Activated CD8-positive, alpha-beta T cell treated with anti-CD3 and anti-CD28 coated beads, Interleukin-2, amount 10 ng/mL, durations not matched to agents 7 days and 5 days (primary cell): Measurements from ENCODE around the gene SULF2. TPM values are rescaled to one million over a fixed set of nuclear protein-coding genes. Genes with fewer than 3 reads are reported as not detected.
A peak's percentile ranks its signal among the peaks of the same experiment; 100 is the strongest.

Source experiments
- ATAC-seq: fragments of 150-1000 bp; cut with Tn5 transposase; one replicate; pipeline ENCODE4 v1.10.0; 2021; ENCODE audit warnings: moderate library complexity
- CTCF ChIA-PET: fragments of 350-600 bp; sonication (Branson Sonifier 250); formaldehyde crosslinking; loops from one replicate; lab custom pipeline; 2021; ENCODE audit warnings: antibody characterized with exemption; lab: Charles Lee
- POLR2A ChIA-PET: fragments of 350-600 bp; sonication (Branson Sonifier 250); formaldehyde crosslinking; loops from one replicate; lab custom pipeline; 2021; ENCODE audit warnings: antibody characterized with exemption; lab: Charles Lee
- DNase-seq: peaks from one replicate; pipeline ENCODE4 v3.0.0-alpha.2; 2020
- H3K27ac Mint-ChIP-seq: one replicate; pipeline ENCODE4 v1.8.0; 2021; ENCODE audit warnings: mild to moderate bottlenecking, mixed read lengths
- H3K27me3 Mint-ChIP-seq: one replicate; pipeline ENCODE4 v1.8.0; 2021; ENCODE audit warnings: low read depth, mixed read lengths
- H3K36me3 Mint-ChIP-seq: one replicate; pipeline ENCODE4 v1.8.0; 2021; ENCODE audit warnings: low read depth, mixed read lengths
- H3K4me1 Mint-ChIP-seq: one replicate; pipeline ENCODE4 v1.8.0; 2021; ENCODE audit warnings: low read depth, mixed read lengths
- H3K4me3 Mint-ChIP-seq: one replicate; pipeline ENCODE4 v1.8.0; 2021; ENCODE audit warnings: mild to moderate bottlenecking, mixed read lengths
- H3K9me3 Mint-ChIP-seq: one replicate; pipeline ENCODE4 v1.8.0; 2022; ENCODE audit warnings: mixed read lengths; ENCODE audit not compliant: insufficient read depth
- total RNA-seq, 2 experiments: library from RNA; stranded (reverse); gene quantifications; one replicate each; pipeline ENCODE4 v1.2.3, GENCODE V29; 2021

The SULF2 gene
- total RNA-seq, 2 experiments from 2014 or later, result 0.58 to 0.70 TPM

- DNase-seq (no peak), ATAC-seq (no peak)
- Mint-ChIP-seq H3K27me3 (no peaks in the 10 kb centered on the region), H3K9me3 (no peaks in the 10 kb centered on the region), H3K27ac (no peak overlapping the region), H3K4me1 (peaks cover 8% of the 10 kb centered on the region), H3K36me3 (peaks cover 5% of the 10 kb centered on the region), H3K4me3 (no peak overlapping the region)
- ChIA-PET POLR2A (no interaction called here), CTCF (interaction anchor here (1.0 to 2.0 kb wide), 2 partner anchors 56 to 955 kb away, joined by 3 to 11 read pairs; no protein-coding TSS in a partner anchor)
Measured at GRCh38 chr20:47665221-47665991, 119.9 kb downstream of the SULF2 start.

DNA sequence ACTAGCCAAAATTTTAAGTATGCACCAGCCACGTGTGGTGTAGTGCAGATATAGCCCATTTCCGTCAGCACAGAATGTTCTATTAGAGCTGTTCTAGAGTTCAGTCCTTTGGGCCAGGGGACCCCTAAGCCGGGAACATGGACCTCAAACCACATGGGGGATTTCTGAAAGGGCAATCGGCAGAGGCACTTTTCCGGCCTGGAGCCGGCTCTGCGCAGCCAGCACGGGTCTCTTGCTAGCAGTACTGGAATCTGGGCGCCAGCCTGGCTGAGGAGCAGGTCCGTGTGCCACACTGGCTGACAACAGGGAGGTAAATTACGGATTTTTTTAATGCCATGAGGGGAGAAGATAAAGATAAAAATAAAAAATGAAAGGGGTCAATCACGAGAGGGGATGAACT lies 120.5 kb downstream of the SULF2 start:
- Mint-ChIP-seq H3K9me3 (no peaks in the 10 kb centered on the region), H3K36me3 (peaks cover 5% of the 10 kb centered on the region), H3K27me3 (no peaks in the 10 kb centered on the region), H3K4me3 (no peak overlapping the region), H3K4me1 (peaks cover 8% of the 10 kb centered on the region), H3K27ac (no peak overlapping the region)
- POLR2A ChIA-PET, result interaction anchor here (0.6 kb wide), 1 partner anchor 11 kb away, joined by 3 read pairs; no protein-coding TSS in a partner anchor
- ATAC-seq (no peak), DNase-seq (no peak)
- CTCF ChIA-PET, result interaction anchor here (0.9 to 2.0 kb wide), 12 partner anchors 11 to 956 kb away, joined by 3 to 11 read pairs (median 4); no protein-coding TSS in a partner anchor

DNA sequence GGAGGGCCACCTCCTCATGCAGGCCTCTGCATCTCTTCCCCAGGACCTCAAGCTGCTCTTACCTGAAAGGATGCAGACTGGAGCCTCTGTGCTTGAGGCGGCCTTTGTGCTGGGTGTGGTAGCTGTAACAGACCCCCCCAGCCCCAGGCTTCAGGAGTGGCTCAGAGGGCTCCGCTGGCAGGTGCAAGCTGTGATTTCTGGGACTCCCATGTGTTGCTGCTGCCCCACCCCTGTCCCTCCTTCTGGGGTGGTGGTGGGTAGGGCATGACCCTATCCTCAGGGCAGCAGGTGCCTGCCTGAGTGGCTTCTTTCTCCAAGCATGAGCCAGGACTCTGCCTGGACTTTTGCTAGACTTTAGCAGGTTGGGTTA lies 121.2 kb downstream of the SULF2 start:
- DNase-seq (no peak), ATAC-seq (peak; percentile 28)
- no peak overlapping the region for H3K4me3 Mint-ChIP-seq
- H3K4me1 Mint-ChIP-seq, result peaks cover 8% of the 10 kb centered on the region
- H3K27ac Mint-ChIP-seq, result no peak overlapping the region
- H3K36me3 Mint-ChIP-seq, result peaks cover 5% of the 10 kb centered on the region
- CTCF ChIA-PET, result interaction anchor here (0.8 to 2.0 kb wide), 19 partner anchors 10 to 956 kb away, joined by 3 to 11 read pairs (median 4); no protein-coding TSS in a partner anchor
- POLR2A ChIA-PET, result interaction anchor here (0.6 kb wide), 2 partner anchors 10 to 198 kb away, joined by 3 read pairs; no protein-coding TSS in a partner anchor
- no peaks in the 10 kb centered on the region for H3K9me3 Mint-ChIP-seq
- no peaks in the 10 kb centered on the region for H3K27me3 Mint-ChIP-seq

DNA sequence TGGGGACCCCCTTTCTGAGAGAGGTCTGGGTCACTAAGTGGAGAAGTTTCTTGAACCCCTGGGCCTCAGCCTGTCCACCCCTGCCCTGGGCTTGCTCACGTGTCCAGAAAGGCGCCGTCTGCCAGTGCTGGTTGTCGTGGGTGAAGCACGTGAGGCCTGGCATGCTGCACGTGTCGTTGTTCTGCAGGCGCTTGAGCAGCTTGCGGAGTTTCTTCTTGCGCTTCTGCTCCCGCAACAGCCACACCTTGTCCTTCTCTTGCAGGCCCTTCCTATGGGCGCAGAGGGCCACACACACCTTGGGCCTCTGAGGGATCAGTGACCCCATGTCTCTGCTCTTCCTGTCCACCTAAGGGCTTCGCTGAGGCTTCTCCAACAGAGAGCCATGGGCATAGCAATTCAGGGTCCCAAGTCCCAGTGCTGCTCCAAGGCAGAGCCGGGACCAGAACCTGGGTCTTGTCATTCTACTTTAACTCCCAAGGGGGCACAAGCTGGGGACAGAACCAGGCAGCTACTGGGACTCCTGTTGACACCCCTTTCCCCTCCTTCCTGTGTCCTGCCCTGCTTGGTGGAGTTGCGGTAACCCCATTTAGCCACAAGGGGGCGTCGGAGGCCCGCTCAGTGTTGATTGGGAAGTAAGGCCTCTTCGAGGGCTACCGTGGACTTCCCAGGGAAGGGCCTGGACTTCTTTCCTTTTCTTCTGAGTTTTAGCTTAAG lies 121.8 kb downstream of the SULF2 start:
- no peaks in the 10 kb centered on the region for H3K27me3 Mint-ChIP-seq
- H3K4me1 Mint-ChIP-seq, result peaks cover 8% of the 10 kb centered on the region
- H3K4me3 Mint-ChIP-seq, result no peak overlapping the region
- POLR2A ChIA-PET, result interaction anchor here (0.6 kb wide), 1 partner anchor 198 kb away, joined by 3 read pairs; no protein-coding TSS in a partner anchor
- ATAC-seq (peak; percentile 85), DNase-seq (peak; percentile 85)
- H3K9me3 Mint-ChIP-seq, result no peaks in the 10 kb centered on the region
- H3K36me3 Mint-ChIP-seq, result peaks cover 5% of the 10 kb centered on the region
- H3K27ac Mint-ChIP-seq, result no peak overlapping the region
- CTCF ChIA-PET, result interaction anchor here (0.8 to 2.0 kb wide), 18 partner anchors 10 to 957 kb away, joined by 3 to 11 read pairs (median 4); no protein-coding TSS in a partner anchor

GRCh38 chr20:47662483-47663353 lies 122.6 kb downstream of the SULF2 start:
- peaks cover 12% of the 10 kb centered on the region for H3K36me3 Mint-ChIP-seq
- no peak for ATAC-seq
- CTCF ChIA-PET, result interaction anchor here (0.9 to 2.1 kb wide), 9 partner anchors 9 to 958 kb away, joined by 3 to 8 read pairs (median 5); no protein-coding TSS in a partner anchor
- DNase-seq, result no peak
- POLR2A ChIA-PET, result no interaction called here
- H3K4me1 Mint-ChIP-seq, result peaks cover 8% of the 10 kb centered on the region
- no peaks in the 10 kb centered on the region for H3K27me3 Mint-ChIP-seq
- H3K27ac Mint-ChIP-seq, result peak overlapping the region; percentile 18
- no peaks in the 10 kb centered on the region for H3K9me3 Mint-ChIP-seq
- H3K4me3 Mint-ChIP-seq, result no peak overlapping the region

DNA sequence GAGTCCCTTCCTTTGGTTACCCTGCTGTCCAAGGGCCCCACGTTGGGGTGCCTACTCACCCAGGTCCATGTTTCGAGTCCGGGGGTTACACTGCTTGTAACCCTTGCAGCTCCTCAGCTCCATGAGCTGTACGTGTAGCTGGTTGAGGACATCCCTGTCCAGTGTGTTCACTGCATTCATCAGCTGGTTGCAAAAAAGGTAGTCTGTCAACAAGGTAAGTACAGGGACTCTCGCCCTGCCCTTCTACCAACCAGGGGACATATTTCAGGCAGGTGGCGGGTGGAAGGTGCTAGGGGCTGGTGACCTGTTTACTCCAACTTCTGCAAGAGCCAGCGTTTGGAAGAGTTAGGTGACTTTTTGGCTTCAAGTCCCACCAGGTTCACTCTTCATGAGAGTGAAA lies 123.6 kb downstream of the SULF2 start:
- POLR2A ChIA-PET, result no interaction called here
- no peaks in the 10 kb centered on the region for H3K9me3 Mint-ChIP-seq

DNA sequence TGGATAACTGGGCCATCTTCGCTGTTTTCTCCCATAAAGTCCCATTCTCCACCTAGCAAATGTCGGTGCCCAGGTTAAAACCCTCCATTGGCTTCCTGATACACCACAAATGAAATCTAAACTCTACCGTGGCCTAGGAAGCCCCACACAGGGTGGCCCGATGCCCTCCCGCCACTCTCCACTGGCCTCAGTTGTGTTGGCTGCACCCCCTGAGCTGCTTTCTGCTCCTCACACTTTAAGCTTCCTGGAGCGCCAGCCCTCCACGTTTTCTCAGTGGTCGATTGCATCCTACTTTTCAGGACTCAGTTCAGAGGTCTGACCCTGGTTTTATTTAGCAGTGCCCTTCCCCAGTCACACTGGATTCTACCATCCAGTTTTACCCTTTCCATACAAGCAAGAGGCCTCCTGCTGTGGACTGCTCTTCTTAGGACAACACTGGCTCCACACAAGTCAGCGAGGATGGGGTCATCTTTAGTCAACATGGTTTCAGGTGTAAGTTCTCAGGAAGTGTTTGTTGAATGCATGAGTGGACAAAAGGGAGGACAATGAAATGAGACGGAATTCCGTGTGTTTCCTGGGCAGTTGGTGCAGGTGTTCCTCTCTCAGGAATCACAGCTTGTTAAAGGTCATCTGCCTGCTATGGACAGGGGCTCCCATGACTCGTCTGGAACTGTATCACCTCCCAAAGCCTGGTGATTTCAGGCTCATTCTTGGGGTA lies 124.1 kb downstream of the SULF2 start:
- H3K36me3 Mint-ChIP-seq, result peaks cover 16% of the 10 kb centered on the region

More for the DNA sequence above, 123.6 kb downstream of the SULF2 start:
- peak overlapping the region; percentile 26 for H3K27ac Mint-ChIP-seq
- H3K4me1 Mint-ChIP-seq, result peaks cover 8% of the 10 kb centered on the region
- H3K36me3 Mint-ChIP-seq, result peaks cover 13% of the 10 kb centered on the region
- ATAC-seq (no peak), DNase-seq (no peak)
- CTCF ChIA-PET, result interaction anchor here (1.0 to 2.1 kb wide), 5 partner anchors 16 to 959 kb away, joined by 3 to 8 read pairs (median 4); no protein-coding TSS in a partner anchor
- H3K4me3 Mint-ChIP-seq, result no peak overlapping the region
- no peaks in the 10 kb centered on the region for H3K27me3 Mint-ChIP-seq

GRCh38 chr20:47660602-47660905 lies 124.7 kb downstream of the SULF2 start:
- H3K9me3 Mint-ChIP-seq, result no peaks in the 10 kb centered on the region
- ATAC-seq, result no peak
- H3K36me3 Mint-ChIP-seq, result peaks cover 17% of the 10 kb centered on the region
- no peak overlapping the region for H3K4me3 Mint-ChIP-seq
- H3K27ac Mint-ChIP-seq, result no peak overlapping the region
- POLR2A ChIA-PET, result no interaction called here
- CTCF ChIA-PET, result interaction anchor here (1.0 to 2.1 kb wide), 4 partner anchors 17 to 960 kb away, joined by 3 to 7 read pairs (median 3); no protein-coding TSS in a partner anchor
- H3K27me3 Mint-ChIP-seq, result no peaks in the 10 kb centered on the region
- no peak for DNase-seq
- H3K4me1 Mint-ChIP-seq, result peaks cover 8% of the 10 kb centered on the region

More for the DNA sequence above, 124.1 kb downstream of the SULF2 start:
- no peak for ATAC-seq
- no peak for DNase-seq
- Mint-ChIP-seq H3K27ac (no peak overlapping the region), H3K4me1 (peaks cover 8% of the 10 kb centered on the region), H3K27me3 (no peaks in the 10 kb centered on the region), H3K9me3 (no peaks in the 10 kb centered on the region), H3K4me3 (no peak overlapping the region)
- ChIA-PET CTCF (interaction anchor here (1.0 to 2.1 kb wide), 6 partner anchors 16 to 959 kb away, joined by 3 to 8 read pairs (median 4); no protein-coding TSS in a partner anchor), POLR2A (no interaction called here)

DNA sequence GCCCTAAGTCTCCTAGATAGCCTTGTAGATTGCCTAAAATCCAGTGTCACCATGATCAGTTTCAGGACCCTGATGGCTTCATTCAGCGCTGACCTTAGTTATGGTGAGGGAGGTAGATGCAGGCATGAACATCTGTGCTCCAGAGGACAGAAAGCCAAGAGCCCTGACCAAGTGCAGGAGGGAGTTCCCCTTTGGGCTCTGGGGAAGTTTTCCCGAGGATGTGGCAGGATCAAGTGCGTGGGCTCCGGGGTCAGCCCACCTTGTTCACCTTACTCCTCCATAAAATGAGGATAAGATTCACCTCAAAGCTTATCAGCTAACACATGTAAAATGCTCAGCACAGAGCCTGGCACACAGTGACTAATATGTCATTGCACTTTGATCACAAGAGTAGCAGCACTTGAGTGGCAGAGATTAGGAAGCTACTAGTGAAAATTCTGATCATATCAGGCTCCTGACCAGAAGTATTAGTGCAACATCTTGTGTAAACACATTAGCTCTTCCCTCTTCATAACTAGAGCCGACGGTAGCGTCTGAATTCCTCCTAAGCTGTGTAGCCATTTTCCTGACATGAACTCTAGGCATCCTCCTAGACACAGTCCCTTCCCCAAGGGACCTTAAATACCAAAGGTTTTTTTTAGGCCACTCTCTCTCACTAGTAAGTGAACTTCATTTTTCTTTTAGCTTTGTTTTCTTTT lies 125.2 kb downstream of the SULF2 start:
- no peak for ATAC-seq
- Mint-ChIP-seq H3K4me3 (no peak overlapping the region), H3K36me3 (peaks cover 22% of the 10 kb centered on the region), H3K4me1 (peaks cover 8% of the 10 kb centered on the region), H3K27ac (peak overlapping the region; percentile 35), H3K27me3 (no peaks in the 10 kb centered on the region), H3K9me3 (no peaks in the 10 kb centered on the region)
- CTCF ChIA-PET, result interaction anchor here (1.0 to 1.9 kb wide), 4 partner anchors 17 to 960 kb away, joined by 3 to 4 read pairs (median 3); no protein-coding TSS in a partner anchor
- no peak for DNase-seq
- POLR2A ChIA-PET, result no interaction called here

DNA sequence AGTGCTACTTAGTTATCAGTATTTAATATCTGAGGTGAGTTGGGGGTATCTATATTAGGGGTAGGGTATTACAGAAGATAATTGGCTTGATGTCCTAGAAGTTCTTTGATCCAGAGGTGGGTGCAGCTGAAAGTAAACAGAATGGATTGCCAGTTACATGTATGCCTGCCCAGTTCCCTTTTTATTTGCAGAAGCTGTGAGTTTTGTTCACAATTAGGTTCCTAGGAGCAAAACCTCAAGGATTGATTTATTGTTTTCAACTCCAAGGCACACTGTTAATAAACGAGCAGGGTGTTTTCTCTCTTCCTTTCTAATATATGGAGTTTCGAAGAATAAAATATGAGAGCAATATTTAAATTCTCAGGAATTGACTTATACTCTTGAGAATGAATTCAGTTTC lies 129.0 kb downstream of the SULF2 start:
- DNase-seq (no peak), ATAC-seq (no peak)
- Mint-ChIP-seq H3K9me3 (no peaks in the 10 kb centered on the region), H3K4me3 (no peak overlapping the region), H3K27ac (no peak overlapping the region), H3K36me3 (peaks cover 50% of the 10 kb centered on the region), H3K4me1 (no peaks in the 10 kb centered on the region), H3K27me3 (no peaks in the 10 kb centered on the region)
- ChIA-PET POLR2A (no interaction called here), CTCF (no interaction called here)
